GM12878 (cell line): ENCODE results near the gene SYNPO. TPM values are rescaled to one million over a fixed set of nuclear protein-coding genes. Genes with fewer than 3 reads are reported as not detected.

Source experiments
- ATAC-seq: fragments of 200-7000 bp; cut with Tn5 transposase; 3 replicates; pipeline ENCODE4 v1.9.1; 2020; ENCODE audit warnings: mild to moderate bottlenecking, moderate library complexity
- BruUV-seq: library from RNA; stranded (reverse); fragments of 400-500 nt; replicated peaks from 2 replicates; lab custom pipeline; 2021; lab: Mats Ljungman, UMichigan
- CTCF ChIA-PET: fragments of 300-600 bp; sonication (Branson Sonifier 250); formaldehyde crosslinking; extraction: SDS; loops from one replicate; lab custom pipeline; 2021; ENCODE audit warnings: inconsistent platforms; lab: Yijun Ruan, JAX
- POLR2A ChIA-PET: fragments of 350-600 bp; formaldehyde crosslinking; extraction: SDS; loops from one replicate; lab custom pipeline; 2021; ENCODE audit warnings: inconsistent platforms; lab: Charles Lee
- RAD21 ChIA-PET: fragments of 300-600 bp; sonication (Branson Sonifier 250); formaldehyde crosslinking; loops from one replicate; lab custom pipeline; 2023; ENCODE audit warnings: antibody characterized with exemption; ENCODE audit not compliant: unreplicated experiment; lab: Charles Lee
- SMC1A ChIA-PET: fragments of 300-600 bp; sonication (Branson Sonifier 250); formaldehyde crosslinking; loops from one replicate; lab custom pipeline; 2023; ENCODE audit not compliant: unreplicated experiment, uncharacterized antibody; lab: Charles Lee
- DNase-seq: peaks from one replicate; pipeline ENCODE4 v3.0.0-alpha.2; 2011; ENCODE audit warnings: low read depth, low spot score
- FAIRE-seq: peaks from 3 replicates; lab custom pipeline; 2011; peaks lifted over from hg19 to GRCh38; lab: Jason Lieb, UNC
- H2AFZ ChIP-seq: 2 replicates; pipeline ENCODE4 v1.6.0; 2011; ENCODE audit warnings: low read depth, low read length, control low read depth; ENCODE audit not compliant: control insufficient read depth
- H3K27ac ChIP-seq: 2 replicates; pipeline ENCODE4 v1.5.1; 2011; ENCODE audit warnings: control low read depth; ENCODE audit not compliant: control insufficient read depth, insufficient read depth
- H3K27me3 ChIP-seq, 2 experiments: replicated peaks in 1 of 2; 2 replicates each; pipeline versions ENCODE4 v1.6.0 to v1.6.1; 2011; ENCODE audit warnings: low read length in 1 of 2; ENCODE audit not compliant: control insufficient read depth in 2 of 2, insufficient read depth in 2 of 2
- H3K36me3 ChIP-seq, 2 experiments: 2 replicates each; pipeline ENCODE4 v1.5.1; 2011; ENCODE audit warnings: low read length in 1 of 2; ENCODE audit not compliant: control insufficient read depth in 2 of 2, insufficient read depth in 2 of 2
- H3K4me1 ChIP-seq: 2 replicates; pipeline ENCODE4 v1.6.1; 2011; ENCODE audit warnings: mild to moderate bottlenecking, low read length, moderate library complexity, mixed read lengths; ENCODE audit not compliant: control insufficient read depth, insufficient read depth
- H3K4me2 ChIP-seq: 2 replicates; pipeline ENCODE4 v1.6.0; 2011; ENCODE audit warnings: control low read depth; ENCODE audit not compliant: control insufficient read depth, insufficient read depth
- H3K4me3 ChIP-seq: fragments of 200-600 bp; sonication (generic); 2 replicates; pipeline ENCODE4 v1.5.1; 2016
- H3K79me2 ChIP-seq: 2 replicates; pipeline ENCODE4 v1.6.0; 2011; ENCODE audit warnings: low read length; ENCODE audit not compliant: control insufficient read depth, insufficient read depth
- H3K9ac ChIP-seq: 2 replicates; pipeline ENCODE4 v1.8.0; 2011; ENCODE audit warnings: low read length, control low read depth, mixed read lengths; ENCODE audit not compliant: control insufficient read depth, insufficient read depth
- H3K9me3 ChIP-seq: replicated peaks from 3 replicates; pipeline ENCODE4 v1.5.1; 2011; ENCODE audit warnings: mild to moderate bottlenecking, low read length; ENCODE audit not compliant: control insufficient read depth, insufficient read depth
- H4K20me1 ChIP-seq: 2 replicates; pipeline ENCODE4 v1.6.0; 2011; ENCODE audit not compliant: control insufficient read depth, insufficient read depth
- CREM ChIP-seq: IDR thresholded peaks from 2 replicates; pipeline ENCODE4 v1.6.1; 2014; ENCODE audit warnings: antibody characterized with exemption, low read depth
- DPF2 ChIP-seq: fragments of 450-650 bp; IDR thresholded peaks from 2 replicates; pipeline ENCODE4 v1.6.1; 2017; ENCODE audit warnings: mild to moderate bottlenecking
- EGR1 ChIP-seq, 2 experiments: IDR thresholded peaks; 1 replicate in 1 of 2; 2 replicates in 1 of 2; pipeline ENCODE4 v1.6.1; 2011 to 2012; ENCODE audit warnings: low read depth in 2 of 2, low read length in 2 of 2, borderline replicate concordance in 1 of 2, mild to moderate bottlenecking in 1 of 2, moderate library complexity in 1 of 2
- ESRRA ChIP-seq: IDR thresholded peaks from 2 replicates; pipeline ENCODE4 v1.6.1; 2012; ENCODE audit warnings: mild to moderate bottlenecking, low read length, improper control_type of control experiment
- IKZF2 ChIP-seq, 2 experiments: fragments of 450-650 bp; IDR thresholded peaks; 2 replicates each; pipeline ENCODE4 v1.6.1; 2017; ENCODE audit warnings: mild to moderate bottlenecking in 2 of 2, moderate library complexity in 2 of 2
- KAT2A ChIP-seq: conservative IDR thresholded peaks from 2 replicates; pipeline ENCODE4 v1.6.1; 2011; ENCODE audit warnings: low read depth, low read length; ENCODE audit not compliant: control insufficient read depth
- MXI1 ChIP-seq: fragments of 150-350 bp; IDR thresholded peaks from 2 replicates; pipeline ENCODE4 v1.6.1; 2011; ENCODE audit warnings: low read depth, mild to moderate bottlenecking, inconsistent platforms, low read length, improper control_type of control experiment
- MYB ChIP-seq: fragments of 150-350 bp; IDR thresholded peaks from 2 replicates; pipeline ENCODE4 v1.6.1; 2014; ENCODE audit warnings: mild to moderate bottlenecking, low read depth, low read length, borderline replicate concordance
- NFYA ChIP-seq: IDR thresholded peaks from 2 replicates; pipeline ENCODE4 v1.6.1; 2011; ENCODE audit warnings: low read depth, mild to moderate bottlenecking, low read length, improper control_type of control experiment, borderline replicate concordance
- PAX8 ChIP-seq: fragments of 450-650 bp; IDR thresholded peaks from 2 replicates; pipeline ENCODE4 v1.6.1; 2017; ENCODE audit warnings: mild to moderate bottlenecking, moderate library complexity
- PML ChIP-seq: IDR thresholded peaks from 2 replicates; pipeline ENCODE4 v1.6.1; 2012; ENCODE audit warnings: low read length, inconsistent platforms
- POLR2AphosphoS2 ChIP-seq: IDR thresholded peaks from 2 replicates; pipeline ENCODE4 v1.6.1; 2011; ENCODE audit warnings: low read depth, mild to moderate bottlenecking, low read length, improper control_type of control experiment, moderate library complexity
- RELB ChIP-seq: fragments of 450-650 bp; IDR thresholded peaks from 2 replicates; pipeline ENCODE4 v1.6.1; 2017; ENCODE audit warnings: low read depth, mild to moderate bottlenecking, moderate library complexity
- SUPT20H ChIP-seq: IDR thresholded peaks from 2 replicates; pipeline ENCODE4 v1.6.1; 2011; ENCODE audit warnings: low read depth, mild to moderate bottlenecking, low read length, moderate library complexity, borderline replicate concordance; ENCODE audit not compliant: control insufficient read depth
- TCF3 ChIP-seq: IDR thresholded peaks from 2 replicates; pipeline ENCODE4 v1.6.1; 2012; ENCODE audit warnings: low read depth, mild to moderate bottlenecking, low read length, borderline replicate concordance; ENCODE audit not compliant: insufficient read depth
- WRNIP1 ChIP-seq: IDR thresholded peaks from 2 replicates; pipeline ENCODE4 v1.6.1; 2011; ENCODE audit warnings: low read depth, low read length, improper control_type of control experiment, borderline replicate concordance
- ZNF24 ChIP-seq: fragments of 450-650 bp; IDR thresholded peaks from 2 replicates; pipeline ENCODE4 v1.6.1; 2017; ENCODE audit warnings: antibody characterized with exemption, mild to moderate bottlenecking
- WGBS: methylation state at CpG from one replicate; pipeline ENCODE4 v1.1.6; 2016; ENCODE audit warnings: low lambda C conversion rate; ENCODE audit not compliant: insufficient replicate concordance, insufficient coverage; ENCODE audit errors: missing lambda C conversion rate; 5-methylcytosine and 5-hydroxymethylcytosine counted together
- in situ Hi-C: fragments of 300-500 bp; cut with MboI; formaldehyde crosslinking; loops from 9 replicates; pipeline ENCODE4 v1.14.3; 2018; ENCODE audit warnings: mixed read lengths
- intact Hi-C: fragments of 100-400 bp; cut with micrococcal nuclease; formaldehyde crosslinking; loops from one replicate; pipeline ENCODE4 v1.14.2; 2022; ENCODE audit not compliant: unreplicated experiment
- polyA plus RNA-seq, 11 experiments: library from polyadenylated mRNA; depleted of rRNA in 4 of 11; unstranded in 6 of 11; stranded (reverse) in 5 of 11; fragments of >200 nt; fragmentation: Nextera tagmentation in 4 of 11; fragmentation: Illumina TruSeq in 1 of 11; extraction: Ambion mirVana in 4 of 11; extraction: Trizol in 1 of 11; gene quantifications; 1 replicate in 1 of 11; 2 replicates in 10 of 11; pipeline versions ENCODE4 v1.2.1 to v1.2.3, GENCODE V29; 2011 to 2016; ENCODE audit warnings: inconsistent platforms in 2 of 11, missing spikeins in 2 of 11, low read depth in 1 of 11
- total RNA-seq, 4 experiments: library from RNA; depleted of rRNA in 3 of 4; stranded (reverse); fragments of >200 nt in 3 of 4; fragmentation: Illumina TruSeq in 1 of 4; extraction: Trizol in 1 of 4; gene quantifications; 2 replicates each; pipeline versions ENCODE4 v1.2.1 to v1.2.3, GENCODE V29; 2013 to 2021
- TF ChIP-seq, protein P1 (sequence below): fragments of 450-650 bp; IDR thresholded peaks from 2 replicates; pipeline ENCODE4 v1.6.1; 2017; ENCODE audit warnings: mild to moderate bottlenecking, moderate library complexity

SYNPO gene
- total and polyA plus RNA-seq, 10 of the 15 experiments (the other 5 are each of a cell fraction or from before 2014, with no cell fraction given) = 0.77 to 21.0 (median 3.9) TPM

- no TSS peak for BruUV-seq
- SMC1A ChIA-PET = interaction anchor here (1.0 to 1.8 kb wide), 4 partner anchors 30 to 134 kb away, joined by 3 to 4 read pairs (median 4); no protein-coding TSS in a partner anchor
- TF ChIP-seq SUPT20H = no peak
- TF ChIP-seq, protein P1, sequence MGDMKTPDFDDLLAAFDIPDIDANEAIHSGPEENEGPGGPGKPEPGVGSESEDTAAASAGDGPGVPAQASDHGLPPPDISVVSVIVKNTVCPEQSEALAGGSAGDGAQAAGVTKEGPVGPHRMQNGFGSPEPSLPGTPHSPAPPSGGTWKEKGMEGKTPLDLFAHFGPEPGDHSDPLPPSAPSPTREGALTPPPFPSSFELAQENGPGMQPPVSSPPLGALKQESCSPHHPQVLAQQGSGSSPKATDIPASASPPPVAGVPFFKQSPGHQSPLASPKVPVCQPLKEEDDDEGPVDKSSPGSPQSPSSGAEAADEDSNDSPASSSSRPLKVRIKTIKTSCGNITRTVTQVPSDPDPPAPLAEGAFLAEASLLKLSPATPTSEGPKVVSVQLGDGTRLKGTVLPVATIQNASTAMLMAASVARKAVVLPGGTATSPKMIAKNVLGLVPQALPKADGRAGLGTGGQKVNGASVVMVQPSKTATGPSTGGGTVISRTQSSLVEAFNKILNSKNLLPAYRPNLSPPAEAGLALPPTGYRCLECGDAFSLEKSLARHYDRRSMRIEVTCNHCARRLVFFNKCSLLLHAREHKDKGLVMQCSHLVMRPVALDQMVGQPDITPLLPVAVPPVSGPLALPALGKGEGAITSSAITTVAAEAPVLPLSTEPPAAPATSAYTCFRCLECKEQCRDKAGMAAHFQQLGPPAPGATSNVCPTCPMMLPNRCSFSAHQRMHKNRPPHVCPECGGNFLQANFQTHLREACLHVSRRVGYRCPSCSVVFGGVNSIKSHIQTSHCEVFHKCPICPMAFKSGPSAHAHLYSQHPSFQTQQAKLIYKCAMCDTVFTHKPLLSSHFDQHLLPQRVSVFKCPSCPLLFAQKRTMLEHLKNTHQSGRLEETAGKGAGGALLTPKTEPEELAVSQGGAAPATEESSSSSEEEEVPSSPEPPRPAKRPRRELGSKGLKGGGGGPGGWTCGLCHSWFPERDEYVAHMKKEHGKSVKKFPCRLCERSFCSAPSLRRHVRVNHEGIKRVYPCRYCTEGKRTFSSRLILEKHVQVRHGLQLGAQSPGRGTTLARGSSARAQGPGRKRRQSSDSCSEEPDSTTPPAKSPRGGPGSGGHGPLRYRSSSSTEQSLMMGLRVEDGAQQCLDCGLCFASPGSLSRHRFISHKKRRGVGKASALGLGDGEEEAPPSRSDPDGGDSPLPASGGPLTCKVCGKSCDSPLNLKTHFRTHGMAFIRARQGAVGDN = no peak
- TF ChIP-seq TCF3 = no peak
- TF ChIP-seq CREM = 0 out of 2 replicates have a peak, but pooled peaks have one; percentile 37
- TF ChIP-seq EGR1 (IDR thresholded peaks at IDR 0.05; ENCODE audit: borderline replicate concordance in 1 of 2, low read depth in 2 of 2, low read length in 2 of 2) = peak in 1 of 2 experiments; percentile 62; a peak in 2 of 3 replicates
- TF ChIP-seq PAX8 = no peak
- TF ChIP-seq ZNF24 = no peak
- TF ChIP-seq RELB = peak; percentile 66; the same call in 1 of the 2 replicates
- TF ChIP-seq KAT2A = no peak
- TF ChIP-seq ESRRA = no peak
- peak; percentile 88 to 94 for TF ChIP-seq IKZF2 (IDR thresholded peaks at IDR 0.05)
- TF ChIP-seq DPF2 = 0 out of 2 replicates have a peak, but pooled peaks have one; percentile 17
- no peak for TF ChIP-seq MYB
- TF ChIP-seq POLR2AphosphoS2 = no peak
- no peak for TF ChIP-seq MXI1
- TF ChIP-seq WRNIP1 = no peak
- TF ChIP-seq PML = 0 out of 2 replicates have a peak, but pooled peaks have one; percentile 53
- TF ChIP-seq NFYA = no peak
Measured at GRCh38 chr5:150623152-150623877, 17.1 kb upstream of the SYNPO start.

More at GRCh38 chr5:150623152-150623877, 17.1 kb upstream of the SYNPO start:
- peaks cover 35% of the 10 kb centered on the region for H3K79me2 ChIP-seq
- peak overlapping the region; percentile 32 for H3K9ac ChIP-seq
- H3K36me3 ChIP-seq = no peaks in the 10 kb centered on the region
- DNase-seq (no peak), FAIRE-seq (peak; percentile 84), ATAC-seq (peak; percentile 18)
- peak overlapping the region; percentile 71 for H2AFZ ChIP-seq
- WGBS = 11% methylated on average over 7 of the region's 7 CpGs
- in situ Hi-C loops = no loop called here
- ChIA-PET POLR2A (interaction anchor here (0.6 to 1.3 kb wide), 3 partner anchors 11 to 332 kb away, joined by 3 read pairs; no protein-coding TSS in a partner anchor), CTCF (interaction anchor here (0.9 to 1.7 kb wide), 6 partner anchors 13 to 63 kb away, joined by 3 to 5 read pairs (median 4); no protein-coding TSS in a partner anchor), RAD21 (interaction anchor here (1.7 to 2.7 kb wide), 2 partner anchors 11 to 33 kb away, joined by 4 to 15 read pairs; no protein-coding TSS in a partner anchor)
- H3K4me1 ChIP-seq = peaks cover 40% of the 10 kb centered on the region
- peak overlapping the region; percentile 66 for H3K4me3 ChIP-seq
- intact Hi-C loops = loop anchor here (10.0 kb wide), 1 partner anchor 169 kb away; no protein-coding TSS in a partner anchor
- H3K4me2 ChIP-seq = peak overlapping the region; percentile 96
- no peaks in the 10 kb centered on the region for H3K9me3 ChIP-seq
- no peaks in the 10 kb centered on the region for H4K20me1 ChIP-seq
- no peaks in the 10 kb centered on the region for H3K27me3 ChIP-seq
- H3K27ac ChIP-seq = peak overlapping the region; percentile 66
